ENCODE measurements around the gene ZNF681.

- TF ChIP-seq, protein P1, sequence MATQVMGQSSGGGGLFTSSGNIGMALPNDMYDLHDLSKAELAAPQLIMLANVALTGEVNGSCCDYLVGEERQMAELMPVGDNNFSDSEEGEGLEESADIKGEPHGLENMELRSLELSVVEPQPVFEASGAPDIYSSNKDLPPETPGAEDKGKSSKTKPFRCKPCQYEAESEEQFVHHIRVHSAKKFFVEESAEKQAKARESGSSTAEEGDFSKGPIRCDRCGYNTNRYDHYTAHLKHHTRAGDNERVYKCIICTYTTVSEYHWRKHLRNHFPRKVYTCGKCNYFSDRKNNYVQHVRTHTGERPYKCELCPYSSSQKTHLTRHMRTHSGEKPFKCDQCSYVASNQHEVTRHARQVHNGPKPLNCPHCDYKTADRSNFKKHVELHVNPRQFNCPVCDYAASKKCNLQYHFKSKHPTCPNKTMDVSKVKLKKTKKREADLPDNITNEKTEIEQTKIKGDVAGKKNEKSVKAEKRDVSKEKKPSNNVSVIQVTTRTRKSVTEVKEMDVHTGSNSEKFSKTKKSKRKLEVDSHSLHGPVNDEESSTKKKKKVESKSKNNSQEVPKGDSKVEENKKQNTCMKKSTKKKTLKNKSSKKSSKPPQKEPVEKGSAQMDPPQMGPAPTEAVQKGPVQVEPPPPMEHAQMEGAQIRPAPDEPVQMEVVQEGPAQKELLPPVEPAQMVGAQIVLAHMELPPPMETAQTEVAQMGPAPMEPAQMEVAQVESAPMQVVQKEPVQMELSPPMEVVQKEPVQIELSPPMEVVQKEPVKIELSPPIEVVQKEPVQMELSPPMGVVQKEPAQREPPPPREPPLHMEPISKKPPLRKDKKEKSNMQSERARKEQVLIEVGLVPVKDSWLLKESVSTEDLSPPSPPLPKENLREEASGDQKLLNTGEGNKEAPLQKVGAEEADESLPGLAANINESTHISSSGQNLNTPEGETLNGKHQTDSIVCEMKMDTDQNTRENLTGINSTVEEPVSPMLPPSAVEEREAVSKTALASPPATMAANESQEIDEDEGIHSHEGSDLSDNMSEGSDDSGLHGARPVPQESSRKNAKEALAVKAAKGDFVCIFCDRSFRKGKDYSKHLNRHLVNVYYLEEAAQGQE (IDR thresholded peaks at IDR 0.05; ENCODE audit: insufficient read depth in 1 of 2, low read depth in 2 of 2, low read length in 2 of 2): no peak
- TF ChIP-seq POLR2AphosphoS5 (IDR thresholded peaks at IDR 0.05; ENCODE audit: low read depth, low read length): no peak
- no peak for TF ChIP-seq TAF1 (IDR thresholded peaks at IDR 0.05; ENCODE audit: borderline replicate concordance, insufficient read depth, low read length)
- no peak for TF ChIP-seq FOXP2 (optimal IDR thresholded peaks at IDR 0.05; ENCODE audit: borderline replicate concordance, extremely low read depth, extremely low read length, insufficient read depth)
Observed at GRCh38 chr19:23789246-23789645, 30.6 kb upstream of the ZNF681 start.
